Umbilical cord (tissue), 2 donors: ENCODE measurements around the gene FARSB. TPM values are rescaled to one million over a fixed set of nuclear protein-coding genes. Genes with fewer than 3 reads are reported as not detected.

Experiments
- DNase-seq: peaks from one replicate; pipeline ENCODE4 v3.0.0-alpha.2; 2015; ENCODE audit warnings: low spot score
- total RNA-seq: library from RNA; depleted of rRNA; stranded (reverse); fragments of >200 nt; gene quantifications from one replicate; pipeline ENCODE4 v1.2.3, GENCODE V29; 2014; ENCODE audit warnings: low replicate concordance; ENCODE audit not compliant: insufficient read depth

FARSB gene
- total RNA-seq, 1 donor from 2014 or later: 12.0 TPM

DNA sequence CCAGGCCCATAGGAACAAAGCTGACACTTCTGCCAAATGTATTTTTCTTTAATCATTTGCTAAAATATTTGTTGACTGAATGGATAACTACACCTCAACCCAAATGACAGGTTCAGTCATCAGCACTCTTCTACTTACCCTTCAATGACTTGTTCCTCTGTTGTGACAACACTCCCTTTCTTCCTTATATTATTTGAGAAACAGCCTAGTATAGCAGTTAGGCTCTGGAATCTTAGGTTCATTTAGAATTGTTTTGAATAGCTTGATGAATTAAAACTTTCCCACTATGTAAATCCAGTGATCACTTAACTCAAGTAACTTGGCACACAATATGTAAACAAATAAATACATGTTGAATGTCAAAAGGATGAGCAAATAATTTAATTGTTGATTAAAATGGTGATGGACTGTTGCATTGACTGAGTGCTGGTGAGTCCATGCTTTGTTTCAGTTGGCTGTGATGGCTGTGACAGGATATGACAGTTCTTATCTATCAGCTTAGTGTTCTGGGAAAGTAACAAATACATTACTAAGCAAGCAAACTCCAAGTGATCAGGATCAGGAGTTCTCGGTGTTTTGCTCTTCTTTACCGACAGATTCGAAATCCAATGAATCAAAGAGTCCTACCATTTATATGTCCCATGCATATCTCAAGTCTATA lies 12.7 kb upstream of the FARSB start:
- DNase-seq: no peak

DNA sequence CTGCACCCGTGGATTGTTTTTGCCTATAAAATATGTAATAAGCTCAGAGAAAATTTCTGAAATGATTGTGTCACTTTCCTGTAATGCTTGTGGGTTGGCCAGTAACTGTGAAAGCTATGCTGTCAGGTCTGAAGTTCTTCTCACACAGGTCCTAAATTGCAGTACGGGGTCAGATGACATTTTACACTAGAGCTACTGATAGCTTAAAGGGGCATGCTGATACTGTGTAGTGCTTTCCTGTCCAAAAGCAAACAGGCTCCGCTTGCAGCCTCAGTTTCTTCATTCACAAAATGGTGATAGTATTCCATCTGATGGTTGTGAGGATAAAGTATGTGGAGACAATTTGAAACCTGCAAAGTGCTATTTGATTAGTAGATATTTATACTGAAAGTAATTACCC lies 7.6 kb upstream of the FARSB start:
- DNase-seq: no peak

DNA sequence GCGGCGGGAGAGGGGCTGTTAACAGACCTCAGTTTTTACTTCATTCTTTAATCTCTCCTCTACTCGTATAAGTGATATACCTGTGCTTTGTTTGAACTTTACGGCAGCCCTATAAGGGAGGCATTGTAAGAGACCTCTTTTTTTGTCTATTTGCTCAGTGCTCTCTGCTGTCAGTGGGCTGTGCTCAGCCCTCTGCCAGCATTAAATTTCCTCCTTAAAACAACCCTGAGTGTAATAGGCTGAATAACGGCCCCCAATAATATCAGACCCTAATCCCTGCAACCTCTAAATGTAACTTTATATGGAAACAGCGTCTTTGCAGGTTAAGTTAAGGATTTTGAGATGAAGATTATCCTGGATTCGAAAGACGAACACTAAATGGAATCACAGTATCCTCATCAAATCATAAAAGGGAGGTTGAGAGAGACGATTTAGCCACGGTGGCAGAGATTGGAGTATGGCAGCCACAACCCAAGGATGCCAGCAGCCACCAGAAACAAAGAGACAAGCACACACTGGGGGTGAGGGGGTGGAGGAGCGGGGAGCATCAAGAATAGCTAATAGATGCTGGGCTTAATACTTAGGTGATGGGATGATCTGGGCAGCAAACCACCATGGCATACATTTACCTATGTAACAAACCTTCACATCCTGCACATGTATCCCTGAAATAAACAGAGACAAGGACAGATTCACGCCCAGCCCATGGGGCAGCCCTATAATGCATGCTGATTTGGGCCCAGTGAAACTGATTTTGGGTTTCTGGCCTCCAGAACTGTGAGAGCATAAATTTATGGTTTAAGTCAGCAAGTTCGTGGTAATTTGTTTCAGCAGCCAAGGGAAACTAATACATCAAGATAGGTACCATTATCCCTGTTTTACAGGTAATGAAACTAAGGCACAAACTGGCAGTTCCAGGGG lies 894 bp upstream of the FARSB start:
- no peak for DNase-seq

DNA sequence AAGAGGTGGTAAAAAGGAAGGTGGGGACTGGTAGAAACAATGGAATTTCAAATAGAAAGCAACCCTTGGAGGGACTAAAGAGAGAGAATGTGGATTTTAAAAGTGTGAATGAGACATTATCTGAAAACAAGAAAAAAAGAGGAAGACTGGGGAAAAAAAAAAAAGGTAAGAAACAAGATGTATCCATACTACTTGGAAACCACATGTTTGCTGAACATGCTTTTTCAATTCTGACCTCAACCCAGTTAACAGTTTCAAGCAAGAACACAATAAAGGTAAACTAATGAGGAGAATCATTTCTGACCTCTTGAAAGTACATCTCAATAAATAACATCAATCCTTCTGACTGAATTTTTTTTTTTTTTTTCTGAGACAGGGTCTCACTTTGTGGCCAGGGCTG lies 2.6 kb downstream of the FARSB start:
- no peak for DNase-seq

DNA sequence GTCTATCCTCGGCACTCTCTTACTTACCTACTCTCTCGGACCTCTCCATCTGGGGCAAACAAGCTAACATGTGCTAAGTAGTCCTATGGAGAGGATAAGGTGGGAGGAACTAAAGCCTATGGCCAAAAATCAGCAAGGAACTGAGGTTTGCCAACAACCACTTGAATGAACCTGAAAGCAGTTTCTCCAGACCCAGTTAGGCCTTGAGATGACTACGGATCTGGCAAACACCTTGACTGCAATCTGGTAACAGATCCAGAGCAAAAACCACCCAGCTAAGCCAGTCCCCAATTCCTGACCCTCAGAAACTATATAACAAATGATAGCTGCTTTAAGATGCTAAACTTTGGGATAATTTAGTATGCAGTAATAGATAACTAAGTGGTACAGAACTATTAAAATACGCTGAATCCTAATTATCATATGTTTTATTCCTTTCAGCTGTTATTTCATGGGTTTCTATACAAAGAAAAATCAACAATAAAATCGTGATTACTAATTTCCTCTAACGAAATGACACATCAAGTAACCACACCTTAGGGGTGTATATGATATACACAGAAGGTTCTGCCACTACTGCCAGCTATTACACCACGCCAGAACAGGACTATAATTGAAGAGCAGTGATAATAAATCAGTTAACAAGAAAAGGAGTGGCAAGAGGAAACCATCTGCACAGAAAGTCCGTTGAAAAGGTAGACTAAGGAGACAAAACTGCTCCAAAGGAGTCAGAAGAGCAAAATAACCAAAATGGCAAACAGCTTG lies 3.2 kb downstream of the FARSB start:
- DNase-seq: no peak

DNA sequence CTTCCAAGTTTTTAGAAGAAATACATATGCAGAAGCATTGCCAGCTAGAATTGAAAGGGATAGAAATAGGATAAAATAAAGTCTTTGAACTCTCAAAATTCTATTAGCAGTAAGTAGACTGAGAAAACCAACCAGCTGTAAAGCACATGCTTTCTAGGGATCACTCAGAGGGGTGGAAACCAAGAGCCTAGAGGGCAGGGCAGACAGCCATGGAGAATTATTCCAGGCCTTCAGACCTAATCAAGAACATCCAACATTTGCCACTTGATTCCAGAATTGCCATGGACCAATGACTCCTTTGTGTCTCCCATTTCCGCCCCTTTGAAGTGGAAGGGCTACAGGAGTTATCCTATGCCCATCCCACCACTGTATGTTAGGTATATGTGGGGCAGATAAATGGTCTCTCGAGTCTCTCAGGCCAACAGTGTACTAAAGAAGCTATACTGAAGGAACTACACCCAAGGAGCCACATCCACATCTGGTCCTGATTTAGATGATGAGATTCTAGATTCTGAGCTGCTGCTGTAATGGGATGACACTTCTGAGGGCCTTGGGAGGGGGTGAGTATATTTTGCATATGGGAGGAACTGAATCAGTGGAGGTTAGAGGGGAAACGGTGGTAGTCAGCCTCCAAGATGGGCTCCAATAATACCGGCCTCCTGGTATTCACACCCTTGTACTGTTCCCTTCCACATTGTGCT lies 4.0 kb downstream of the FARSB start:
- peak; percentile 49 for DNase-seq

DNA sequence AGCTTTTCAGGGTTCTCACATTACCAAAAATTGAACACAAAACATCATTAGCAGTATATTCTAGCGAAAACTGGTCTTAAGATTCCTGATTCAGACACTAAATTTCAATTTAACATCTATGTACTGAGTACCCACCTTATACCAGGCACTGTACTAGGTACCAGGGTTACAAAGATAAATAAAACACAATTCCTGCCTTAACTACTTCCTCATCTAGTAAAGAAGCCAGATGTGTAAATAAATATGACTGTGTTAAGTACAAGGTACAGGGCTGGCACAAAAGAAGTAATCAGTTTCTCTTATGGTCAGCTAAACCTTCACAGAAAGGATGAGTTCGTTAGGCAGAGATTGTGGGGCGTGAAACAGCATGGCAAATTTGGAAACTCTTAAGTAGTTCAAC lies 6.1 kb downstream of the FARSB start:
- DNase-seq: no peak

DNA sequence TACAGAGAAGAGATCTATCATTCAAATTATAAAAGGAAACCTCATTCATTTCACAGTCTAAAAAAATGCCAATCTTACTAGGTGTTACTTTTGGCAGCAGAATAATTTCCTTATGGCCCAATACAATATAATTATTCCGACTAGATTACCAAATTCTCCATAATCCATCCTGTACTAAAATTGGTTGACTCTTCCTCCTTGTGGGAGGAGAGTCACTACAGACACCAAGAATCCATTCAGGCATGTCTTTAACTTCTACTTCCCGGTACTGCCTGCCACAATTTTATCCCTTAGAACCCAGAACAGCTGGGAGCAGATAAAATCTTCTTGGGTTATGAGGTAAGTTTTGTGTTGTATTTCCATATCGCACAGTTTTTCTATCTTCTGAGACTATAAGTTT lies 9.9 kb downstream of the FARSB start:
- no peak for DNase-seq

DNA sequence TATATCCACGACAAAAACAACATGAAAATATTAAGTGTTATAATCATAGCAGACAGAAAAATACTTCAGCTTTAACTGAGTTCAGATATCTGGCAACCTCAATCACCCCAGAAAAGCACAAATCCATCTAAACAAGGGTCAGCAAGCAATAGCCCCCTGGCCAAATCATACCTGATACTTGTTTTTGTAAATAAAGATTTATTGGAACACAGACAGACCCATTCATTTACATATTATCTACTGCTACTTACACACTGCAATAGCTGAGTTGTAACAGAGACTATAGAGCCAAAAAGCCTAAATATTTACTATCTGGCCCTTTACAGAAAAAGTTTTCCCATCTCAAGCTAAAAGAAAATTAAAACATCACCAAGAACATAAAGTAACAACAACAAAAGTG lies 12.8 kb downstream of the FARSB start:
- DNase-seq: no peak

DNA sequence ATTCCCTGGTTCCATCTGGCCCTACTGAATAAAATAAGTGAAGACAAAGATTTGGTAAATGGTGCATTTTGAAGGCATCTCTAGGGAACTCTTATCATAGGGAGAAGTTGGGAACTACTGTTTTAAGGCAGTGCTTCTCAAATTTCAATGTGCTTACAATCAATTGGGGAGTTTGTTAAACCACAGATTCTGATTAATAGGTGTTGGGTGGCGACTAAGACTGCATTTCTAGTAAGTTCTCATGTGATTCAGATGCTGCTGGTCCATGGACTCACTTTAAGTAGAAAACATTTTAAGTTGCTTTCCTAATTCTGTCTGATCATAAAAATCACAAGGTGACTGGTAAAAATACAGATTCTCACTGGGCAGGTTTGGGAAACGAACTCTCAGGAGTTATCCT lies 14.6 kb downstream of the FARSB start:
- DNase-seq: no peak

DNA sequence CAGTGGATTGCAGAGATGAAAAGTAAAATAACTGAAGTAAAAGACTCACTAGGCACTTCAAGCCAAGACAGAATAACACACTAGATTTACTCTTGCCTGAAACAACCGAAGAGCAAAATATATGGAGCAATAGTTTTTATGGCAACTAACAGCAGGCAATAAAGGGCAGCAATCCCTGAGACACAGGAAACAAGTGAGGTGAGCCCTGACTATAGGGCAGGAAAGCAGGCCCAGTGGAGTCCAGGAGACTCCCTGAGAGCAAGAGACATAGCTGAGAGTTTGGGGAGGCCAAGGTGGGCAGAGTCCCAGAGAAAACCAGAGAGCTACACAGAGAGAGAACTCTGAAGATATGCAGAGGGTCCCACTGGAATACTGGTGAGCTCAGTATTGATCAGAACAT lies 18.8 kb downstream of the FARSB start:
- no peak for DNase-seq

DNA sequence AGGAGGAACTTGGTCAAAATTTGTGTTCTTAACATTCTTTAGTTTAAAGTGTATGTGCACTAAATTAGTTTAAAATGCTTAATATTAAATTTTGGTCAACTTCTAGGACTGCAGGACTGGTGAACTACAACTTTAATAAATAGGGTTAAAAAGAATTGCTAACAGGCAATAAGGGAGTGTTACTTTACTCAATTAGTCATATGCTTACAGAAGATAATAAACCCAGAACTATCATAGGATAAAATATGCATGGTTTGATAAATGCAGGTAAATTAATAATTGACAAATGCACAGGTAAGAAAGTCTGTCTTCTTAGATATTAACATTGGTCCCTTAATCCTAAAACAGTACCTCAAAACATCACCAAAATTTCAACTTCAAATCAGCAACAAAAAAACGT lies 20.6 kb downstream of the FARSB start:
- DNase-seq: no peak

DNA sequence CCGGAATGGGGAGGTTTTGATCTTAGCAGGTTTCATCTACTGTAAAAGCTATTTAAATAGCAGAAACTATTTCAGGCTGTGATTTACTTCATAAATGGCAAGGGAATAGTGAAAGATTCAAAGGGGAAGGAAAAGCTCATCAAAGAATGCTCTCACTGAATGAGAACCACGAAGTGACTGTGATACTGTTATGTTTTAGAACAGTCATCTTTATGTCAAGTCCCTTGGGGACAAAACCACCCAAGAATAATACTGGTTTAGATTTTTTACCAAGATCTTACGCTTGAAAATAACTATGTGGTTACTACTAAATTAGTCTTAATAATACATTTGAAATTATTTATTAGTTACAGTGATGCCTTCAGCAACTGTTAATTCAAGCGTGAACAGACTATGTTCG lies 28.1 kb downstream of the FARSB start:
- no peak for DNase-seq

DNA sequence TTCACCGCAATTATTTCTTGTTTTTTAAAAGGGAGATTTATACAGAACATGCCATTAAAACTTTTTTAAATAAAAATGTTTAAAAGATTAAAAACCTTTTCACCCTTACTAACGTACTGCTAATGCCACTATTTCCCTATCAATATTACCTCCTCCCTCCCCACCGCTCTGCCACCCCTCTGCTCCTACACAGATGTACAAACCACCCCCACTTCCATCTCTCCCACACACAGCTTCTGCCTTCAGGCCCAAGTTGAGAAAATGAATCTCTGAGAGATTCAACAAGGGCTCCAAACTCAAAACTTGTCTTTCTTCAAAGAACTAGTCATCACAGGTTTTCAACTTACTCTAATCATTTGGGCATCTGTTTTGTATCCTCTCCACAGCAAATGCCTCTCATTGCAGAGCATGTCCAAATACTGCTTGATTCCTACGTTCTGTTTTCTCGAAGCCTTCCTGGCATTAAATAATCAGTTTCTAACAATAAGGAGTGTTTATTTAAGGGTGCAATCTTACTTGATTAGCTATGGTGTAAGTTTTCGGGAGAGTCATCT lies 32.1 kb downstream of the FARSB start:
- DNase-seq: peak; percentile 5

DNA sequence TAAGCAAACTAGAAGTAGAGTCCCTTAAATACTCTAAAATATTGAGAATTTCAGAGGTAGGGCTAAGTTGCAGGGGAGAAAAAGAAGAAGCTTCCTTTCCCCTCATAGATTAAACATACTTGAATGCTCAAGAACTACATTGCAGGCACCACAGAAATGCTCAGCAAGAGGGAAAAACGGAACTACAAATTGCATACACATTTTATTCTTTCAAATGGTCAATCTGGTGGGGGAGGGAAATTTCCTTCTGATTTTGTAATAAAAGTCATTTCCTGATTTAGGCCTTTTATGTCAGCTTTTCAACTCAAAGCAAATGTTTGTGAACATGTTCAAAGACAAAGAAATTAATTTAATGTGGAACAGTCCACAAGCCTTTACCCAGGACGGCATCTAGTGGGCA lies 33.0 kb downstream of the FARSB start:
- no peak for DNase-seq

DNA sequence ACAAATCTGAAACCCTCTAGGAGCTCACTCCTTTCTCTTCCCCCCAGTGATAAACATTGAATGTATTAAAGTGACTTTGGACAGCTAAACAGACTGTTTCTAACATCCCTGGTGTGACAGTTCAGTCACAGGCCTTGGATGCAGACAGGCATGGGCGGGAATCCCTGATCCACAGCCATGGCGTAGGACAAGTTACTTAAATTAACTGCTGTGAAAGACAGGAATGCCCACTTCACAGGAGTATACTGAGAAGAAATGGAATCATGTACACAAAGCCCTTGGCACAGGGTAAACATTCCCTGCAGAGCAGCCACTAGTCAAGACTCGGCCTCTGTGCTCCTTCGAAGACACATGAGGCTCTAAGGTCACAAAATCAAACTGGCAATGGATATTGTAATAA lies 34.0 kb downstream of the FARSB start:
- no peak for DNase-seq

DNA sequence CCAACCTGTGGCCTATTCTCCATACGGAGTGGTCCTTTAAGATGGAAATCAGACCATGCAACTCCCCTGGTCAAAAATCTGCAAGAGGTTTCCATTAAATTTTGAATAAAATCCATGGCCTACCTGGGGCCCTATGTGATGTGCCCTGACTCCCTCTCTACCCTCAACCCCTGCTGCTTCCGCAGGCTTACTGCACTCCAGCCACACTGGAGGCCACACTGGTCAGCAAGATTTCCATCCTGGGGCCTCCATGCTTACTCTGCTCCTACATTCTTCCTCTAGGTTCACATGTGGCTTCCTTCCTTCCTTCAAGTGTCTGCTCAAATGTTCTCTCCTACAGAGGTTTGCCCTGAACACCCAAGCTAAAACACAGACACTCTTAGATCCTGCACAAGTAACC lies 40.6 kb downstream of the FARSB start:
- DNase-seq: no peak

DNA sequence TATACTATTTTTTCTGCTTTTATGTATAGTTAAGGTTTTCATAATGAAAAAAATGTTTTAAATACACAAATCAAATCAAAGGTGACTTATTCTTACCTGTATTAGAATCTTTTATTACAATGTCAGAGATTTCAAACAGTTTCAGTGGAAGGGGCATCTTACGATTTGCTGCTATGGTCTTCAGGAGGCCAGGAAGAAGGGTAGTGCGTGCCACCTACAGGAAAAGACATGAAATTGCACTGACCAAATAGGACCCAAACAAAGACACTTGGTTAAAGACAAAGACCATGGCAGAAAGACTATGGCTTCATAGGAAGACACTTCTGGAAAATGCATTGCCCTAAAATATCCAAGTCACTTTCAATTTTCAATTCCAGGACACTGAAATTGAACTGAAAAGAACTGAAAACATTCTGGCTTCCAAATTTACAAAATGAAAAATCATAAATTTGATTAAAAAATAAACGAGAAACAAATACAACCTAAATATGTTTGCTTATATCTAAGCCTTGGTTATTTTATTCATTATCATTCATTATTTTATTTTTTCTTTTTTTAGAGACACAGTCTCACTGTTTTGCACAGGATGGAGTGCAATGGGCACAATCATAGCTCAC lies 42.1 kb downstream of the FARSB start:
- peak; percentile 41 for DNase-seq

DNA sequence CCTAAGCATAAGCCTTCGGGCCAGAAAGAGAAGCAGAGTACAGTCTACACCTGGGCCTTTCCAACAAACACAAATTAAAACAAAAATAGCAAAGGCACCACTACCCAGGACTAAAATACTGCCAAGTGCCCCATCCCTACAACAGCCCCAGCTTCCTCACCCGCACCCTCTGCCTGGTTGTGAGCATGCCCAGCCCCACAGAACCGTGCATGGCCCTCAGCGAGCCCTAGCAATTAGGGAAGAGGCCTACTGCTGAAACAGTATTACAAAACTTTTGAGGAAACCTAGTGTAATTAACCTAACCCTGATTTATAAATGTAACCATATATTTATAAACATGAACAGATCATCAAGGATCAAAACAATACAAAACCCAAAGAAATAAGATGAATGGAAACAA lies 44.2 kb downstream of the FARSB start:
- DNase-seq: no peak

DNA sequence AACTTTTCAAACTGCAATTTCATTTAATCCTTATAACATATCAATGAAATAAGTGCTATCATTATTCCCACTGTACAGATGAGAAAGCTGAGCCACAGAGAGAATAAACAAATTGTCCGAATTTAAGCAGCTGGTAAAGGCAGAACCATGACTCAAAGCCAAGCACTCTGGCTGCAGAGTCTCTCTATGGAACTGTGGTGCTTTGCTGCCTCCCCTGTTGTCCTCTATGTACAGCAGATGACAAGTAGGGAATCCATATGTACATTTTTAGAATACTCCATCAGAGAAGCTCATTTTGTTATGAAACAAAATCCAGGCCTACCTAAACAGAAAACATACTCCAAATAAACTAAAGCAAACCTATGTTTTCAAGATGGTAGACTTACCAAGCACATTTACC lies 45.1 kb downstream of the FARSB start:
- no peak for DNase-seq

DNA sequence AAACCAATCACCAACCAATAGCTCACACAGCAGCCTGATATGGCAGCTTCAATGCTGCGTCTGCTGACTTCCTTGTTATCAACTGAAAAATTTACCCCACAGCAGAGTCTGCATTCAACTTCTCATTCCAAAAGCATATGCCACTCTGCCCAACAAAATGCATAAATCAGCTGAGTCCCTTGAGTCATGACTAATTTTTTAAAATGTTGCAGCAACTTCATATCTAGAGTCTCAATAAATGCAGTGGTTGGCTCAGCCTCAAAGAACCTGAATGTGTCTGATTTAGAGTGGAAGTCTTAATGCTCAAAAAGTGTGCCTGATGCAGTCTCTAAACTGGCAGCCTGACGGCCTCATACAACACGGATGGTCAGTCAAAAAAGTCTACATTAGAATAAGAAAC lies 46.5 kb downstream of the FARSB start:
- DNase-seq: peak; percentile 17
